ENCODE data around the gene PVALEF.

GRCh38 chr17:81194225-81194760 is 29.0 kb downstream of the PVALEF start:
- TF ChIP-seq POLR2A (IDR thresholded peaks at IDR 0.05) (no peak), CTCF (IDR thresholded peaks at IDR 0.05) (no peak), POLR2AphosphoS5 (IDR thresholded peaks at IDR 0.05) (no peak), EP300 (IDR thresholded peaks at IDR 0.05) (no peak)
